Epithelial cell of proximal tubule (primary cell): ENCODE measurements around the gene MAGI2. TPM values are rescaled to one million over a fixed set of nuclear protein-coding genes. Genes with fewer than 3 reads are reported as not detected.
"Not testable (repeated sequence)": the region's sequence is repeated elsewhere in the genome, so short reads cannot be mapped to it uniquely, and the experiment has no call there.

Experiments used
- DNase-seq: peaks from one replicate; pipeline ENCODE4 v3.0.0-alpha.2; 2011; ENCODE audit warnings: low read depth
- H3K4me3 ChIP-seq: 2 replicates; pipeline ENCODE4 v1.5.1; 2011; ENCODE audit warnings: low read depth, mild to moderate bottlenecking, low read length
- CTCF ChIP-seq: conservative IDR thresholded peaks from 2 replicates; pipeline ENCODE4 v1.5.1; 2012; ENCODE audit warnings: low read depth, mild to moderate bottlenecking, low read length
- total RNA-seq: library from RNA; depleted of rRNA; stranded (reverse); fragments of >200 nt; gene quantifications from 2 replicates; pipeline ENCODE4 v1.2.3, GENCODE V29; 2015

MAGI2 gene
- total RNA-seq, 1 donor from 2014 or later: 0.92 TPM

- no peak for TF ChIP-seq CTCF
- DNase-seq: no peak
- no peak overlapping the region for H3K4me3 ChIP-seq
Measured at GRCh38 chr7:78014401-78014800, 1439.1 kb downstream of the MAGI2 start.

GRCh38 chr7:78013386-78013785, 1440.1 kb downstream of the MAGI2 start:
- TF ChIP-seq CTCF: no peak
- no peak for DNase-seq
- H3K4me3 ChIP-seq: no peak overlapping the region

- no peak for TF ChIP-seq CTCF
- H3K4me3 ChIP-seq: no peak overlapping the region
- no peak for DNase-seq
Measured at GRCh38 chr7:78011642-78012041, 1441.8 kb downstream of the MAGI2 start.

GRCh38 chr7:78007231-78007630, 1446.2 kb downstream of the MAGI2 start:
- DNase-seq: no peak
- no peak for TF ChIP-seq CTCF

GRCh38 chr7:78006063-78006755, 1447.3 kb downstream of the MAGI2 start:
- H3K4me3 ChIP-seq: no peak overlapping the region
- DNase-seq: no peak
- TF ChIP-seq CTCF: no peak

More at GRCh38 chr7:78007231-78007630, 1446.2 kb downstream of the MAGI2 start:
- no peak overlapping the region for H3K4me3 ChIP-seq

GRCh38 chr7:78002715-78003114, 1450.8 kb downstream of the MAGI2 start:
- no peak for TF ChIP-seq CTCF
- DNase-seq: no peak
- no peak overlapping the region for H3K4me3 ChIP-seq

GRCh38 chr7:78002021-78002420, 1451.4 kb downstream of the MAGI2 start:
- no peak for DNase-seq
- no peak for TF ChIP-seq CTCF
- no peak overlapping the region for H3K4me3 ChIP-seq

- H3K4me3 ChIP-seq, DNase-seq: not testable (repeated sequence)
Measured at GRCh38 chr7:77999168-77999567, 1454.3 kb downstream of the MAGI2 start.
